Stomach (tissue), 9 donors: ENCODE measurements around the gene UGP2. TPM values are rescaled to one million over a fixed set of nuclear protein-coding genes. Genes with fewer than 3 reads are reported as not detected.

Experiments used
- DNase-seq, 2 donors: peaks; one replicate each; pipeline versions ENCODE4 v3.0.0 to v3.0.0-alpha.2; 2013 to 2019
- H3K27ac ChIP-seq, 5 donors: fragments of 200-600 bp in 4 of 5; sonication (generic) in 4 of 5; one replicate each; pipeline ENCODE4 v1.5.1; 2013 to 2019; ENCODE audit warnings: mild to moderate bottlenecking in 1 of 5, moderate library complexity in 1 of 5
- H3K27me3 ChIP-seq, 3 donors: fragments of 200-600 bp; sonication (generic); one replicate each; pipeline ENCODE4 v1.5.1; 2017 to 2019; ENCODE audit warnings: mixed run types in 1 of 3
- H3K36me3 ChIP-seq, 4 donors: fragments of 200-600 bp; sonication (generic); 1 replicate in 3 of 4; 2 replicates in 1 of 4; pipeline ENCODE4 v1.5.1; 2016 to 2019
- H3K4me1 ChIP-seq, 4 donors: fragments of 200-600 bp; sonication (generic); one replicate each; pipeline ENCODE4 v1.5.1; 2016 to 2019
- H3K4me3 ChIP-seq, 4 donors: fragments of 200-600 bp; sonication (generic) in 3 of 4; one replicate each; pipeline ENCODE4 v1.5.1; 2016 to 2019; ENCODE audit warnings: mild to moderate bottlenecking in 1 of 4
- H3K9me3 ChIP-seq, 4 donors: fragments of 200-600 bp; sonication (generic); one replicate each; pipeline ENCODE4 v1.5.1; 2016 to 2019
- CTCF ChIP-seq, 7 experiments: fragments of 450-650 bp in 4 of 7; fragments of 200-600 bp in 3 of 7; sonication (generic) in 3 of 7; IDR thresholded peaks; one replicate each; pipeline ENCODE4 v1.5.1; 2016 to 2019; ENCODE audit warnings: antibody characterized with exemption in 7 of 7, control low read depth in 2 of 7, mild to moderate bottlenecking in 1 of 7
- EP300 ChIP-seq: sonication (generic); formaldehyde crosslinking; IDR thresholded peaks from one replicate; pipeline ENCODE4 v1.6.1; 2017; ENCODE audit warnings: antibody characterized with exemption
- POLR2A ChIP-seq, 4 donors: fragments of 450-650 bp; IDR thresholded peaks; one replicate each; pipeline ENCODE4 v1.6.1; 2016; ENCODE audit warnings: antibody characterized with exemption in 4 of 4, control low read depth in 2 of 4, mild to moderate bottlenecking in 1 of 4, moderate library complexity in 1 of 4
- POLR2AphosphoS5 ChIP-seq, 3 donors: sonication (generic); formaldehyde crosslinking; IDR thresholded peaks; one replicate each; pipeline ENCODE4 v1.6.1; 2016; ENCODE audit warnings: antibody characterized with exemption in 3 of 3
- WGBS, 5 donors: extraction: QIAGEN DNeasy Blood & Tissue Kit in 3 of 5; methylation state at CpG; one replicate each; pipeline versions ENCODE4 v1.1.5 to v1.1.7; 2013 to 2018; 5-methylcytosine and 5-hydroxymethylcytosine counted together
- intact Hi-C: fragments of 100-400 bp; cut with DNase I; formaldehyde crosslinking; loops from one replicate; pipeline ENCODE4 v1.15.1; 2023; ENCODE audit warnings: low total_unique reads
- polyA plus RNA-seq, 3 donors: library from polyadenylated mRNA; stranded (reverse); fragments of 200-250 nt; gene quantifications; one replicate each; pipeline ENCODE4 v1.2.3, GENCODE V29; 2013
- total RNA-seq, 5 donors: library from RNA; depleted of rRNA; stranded (reverse); fragments of >200 nt; gene quantifications; one replicate each; pipeline versions ENCODE4 v1.1.0 to v1.2.3, GENCODE V29; 2014 to 2016
- donor health status: healthy with polysubstance abuse.
- donor health status: Bipolar disorder and iron deficiency.
- donor health status: healthy.

Gene UGP2
- total and polyA plus RNA-seq, 8 donors, result 38.5 to 135 (median 93.7) TPM

- intact Hi-C loops, result no loop called here
- H3K27me3 ChIP-seq, result no peaks in the 10 kb centered on the region
- DNase-seq, result peak in 1 of 2 donors; percentile 54
- TF ChIP-seq POLR2AphosphoS5 (IDR thresholded peaks at IDR 0.05) (no peak), CTCF (IDR thresholded peaks at IDR 0.05) (no peak), POLR2A (IDR thresholded peaks at IDR 0.05) (no peak), EP300 (no peak)
- H3K27ac ChIP-seq, result peak overlapping the region in 4 of 5 donors; percentile 16 to 61 (median 36)
- H3K4me3 ChIP-seq, result no peak overlapping the region
- H3K9me3 ChIP-seq, result no peaks in the 10 kb centered on the region
- no peaks in the 10 kb centered on the region for H3K36me3 ChIP-seq
- 45 to 56% (median 52%) methylated on average over 6 of the region's 6 CpGs for WGBS, 5 donors
- H3K4me1 ChIP-seq, result no peaks in the 10 kb centered on the region
Observed at GRCh38 chr2:63819765-63820717, 21.7 kb upstream of the UGP2 start.

GRCh38 chr2:63820969-63821368, 20.7 kb upstream of the UGP2 start:
- DNase-seq, result no peak
- H3K4me1 ChIP-seq, result no peaks in the 10 kb centered on the region
- H3K27me3 ChIP-seq, result no peaks in the 10 kb centered on the region
- no peaks in the 10 kb centered on the region for H3K36me3 ChIP-seq
- intact Hi-C loops, result no loop called here
- WGBS, 5 donors, result 90 to 98% (median 98%) methylated on average over 1 of the region's 1 CpG
- no peak for TF ChIP-seq POLR2AphosphoS5 (IDR thresholded peaks at IDR 0.05)
- TF ChIP-seq EP300, result no peak
- TF ChIP-seq CTCF (IDR thresholded peaks at IDR 0.05), result no peak
- TF ChIP-seq POLR2A (IDR thresholded peaks at IDR 0.05), result no peak
- no peaks in the 10 kb centered on the region for H3K9me3 ChIP-seq
- no peak overlapping the region for H3K4me3 ChIP-seq
- no peak overlapping the region for H3K27ac ChIP-seq

DNA sequence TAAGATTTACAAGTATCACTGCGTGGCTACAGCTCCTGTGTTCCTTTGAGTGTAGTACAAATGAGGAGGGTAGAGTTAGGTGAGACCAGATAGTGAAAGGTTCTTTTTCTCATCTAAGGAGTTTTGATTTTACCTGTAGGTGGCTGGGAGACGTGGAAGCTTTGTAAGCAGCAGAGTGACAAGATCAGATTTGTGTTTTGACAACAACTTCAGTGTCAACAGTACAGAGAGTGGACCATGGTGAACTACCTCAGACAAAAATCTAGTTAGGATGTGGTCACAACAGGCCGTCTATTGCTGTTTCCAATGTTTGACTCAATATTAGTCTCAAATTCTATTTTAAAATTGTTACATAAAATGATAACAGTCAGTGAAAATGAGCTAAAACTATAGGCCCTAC, 20.3 kb upstream of the UGP2 start:
- no peaks in the 10 kb centered on the region for H3K27me3 ChIP-seq
- H3K4me1 ChIP-seq, result no peaks in the 10 kb centered on the region
- TF ChIP-seq CTCF (IDR thresholded peaks at IDR 0.05), result no peak
- no peak for TF ChIP-seq EP300
- TF ChIP-seq POLR2AphosphoS5 (IDR thresholded peaks at IDR 0.05), result no peak
- 84 to 92% (median 90%) methylated on average over 3 of the region's 3 CpGs for WGBS, 5 donors
- no peak for DNase-seq
- no peak overlapping the region for H3K27ac ChIP-seq
- intact Hi-C loops, result no loop called here
- no peak overlapping the region for H3K4me3 ChIP-seq
- H3K9me3 ChIP-seq, result no peaks in the 10 kb centered on the region
- H3K36me3 ChIP-seq, result no peaks in the 10 kb centered on the region

DNA sequence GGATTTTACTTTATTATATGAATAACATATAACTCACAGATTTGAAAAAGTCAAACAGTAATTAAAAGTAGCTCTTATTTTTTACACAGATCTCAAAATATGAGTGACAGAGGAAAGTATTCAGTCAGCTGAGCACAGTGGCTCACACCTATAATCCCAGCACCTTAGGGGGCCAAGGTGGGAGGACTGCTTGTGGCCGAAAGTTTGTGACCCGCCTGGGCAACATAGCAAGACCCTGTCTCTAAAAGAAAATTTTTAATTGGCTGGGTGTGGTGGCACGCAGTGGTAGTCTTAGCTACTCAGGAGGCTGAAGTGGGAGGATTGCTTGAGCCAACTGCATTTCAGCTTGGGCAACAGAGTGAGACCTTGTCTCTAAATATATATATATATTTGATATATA, 19.2 kb upstream of the UGP2 start:
- Histone ChIP-seq H3K4me1 (no peaks in the 10 kb centered on the region), H3K27ac (no peak overlapping the region), H3K27me3 (no peaks in the 10 kb centered on the region), H3K36me3 (no peaks in the 10 kb centered on the region), H3K9me3 (no peaks in the 10 kb centered on the region), H3K4me3 (no peak overlapping the region)
- no peak for DNase-seq
- no peak for TF ChIP-seq CTCF (IDR thresholded peaks at IDR 0.05)
- TF ChIP-seq POLR2AphosphoS5 (IDR thresholded peaks at IDR 0.05), result no peak
- no peak for TF ChIP-seq EP300
- TF ChIP-seq POLR2A (IDR thresholded peaks at IDR 0.05), result no peak
- intact Hi-C loops, result no loop called here
- WGBS, 5 donors, result 90 to 98% (median 95%) methylated on average over 3 of the region's 3 CpGs
